ENCODE results near the gene CCM2.

GRCh38 chr7:45106820-45107219, 106.8 kb downstream of the CCM2 start:
- TF ChIP-seq CTCF (conservative IDR thresholded peaks at IDR 0.05 in 1 of 2, IDR thresholded peaks at IDR 0.05 in 1 of 2; ENCODE audit: extremely low read depth in 1 of 2, insufficient read depth in 1 of 2, low read depth in 1 of 2, low read length in 2 of 2) (no peak), EZH2 (IDR thresholded peaks at IDR 0.05; ENCODE audit: borderline replicate concordance, low read length) (no peak)

Measured in mammary epithelial cell (primary cell).